HUDEP-2 (cell line): Measurements from ENCODE around the gene TCEA2.

Source experiments
- DNase-seq, 76 experiments: peaks; one replicate each; lab custom pipeline; 2025; ENCODE audit not compliant: unreplicated experiment in 76 of 76; lab: John Stamatoyannopoulos, UW

Gene TCEA2

GRCh38 chr20:64119301-64119680 is 56.3 kb downstream of the TCEA2 start:
- DNase-seq, result no peak

GRCh38 chr20:64119681-64120341 is 56.8 kb downstream of the TCEA2 start:
- no peak for DNase-seq

- DNase-seq, result no peak
Observed at GRCh38 chr20:64121586-64121985, 58.6 kb downstream of the TCEA2 start.
